AG08396 (cell line): ENCODE results near the gene DPP6.

Experiments used
- DNase-seq: peaks from one replicate; pipeline ENCODE4 v3.0.0; 2012; ENCODE audit warnings: low spot score, mixed read lengths

The DPP6 gene

GRCh38 chr7:154232700-154233099 lies 180.5 kb downstream of the DPP6 start:
- no peak for DNase-seq

DNA sequence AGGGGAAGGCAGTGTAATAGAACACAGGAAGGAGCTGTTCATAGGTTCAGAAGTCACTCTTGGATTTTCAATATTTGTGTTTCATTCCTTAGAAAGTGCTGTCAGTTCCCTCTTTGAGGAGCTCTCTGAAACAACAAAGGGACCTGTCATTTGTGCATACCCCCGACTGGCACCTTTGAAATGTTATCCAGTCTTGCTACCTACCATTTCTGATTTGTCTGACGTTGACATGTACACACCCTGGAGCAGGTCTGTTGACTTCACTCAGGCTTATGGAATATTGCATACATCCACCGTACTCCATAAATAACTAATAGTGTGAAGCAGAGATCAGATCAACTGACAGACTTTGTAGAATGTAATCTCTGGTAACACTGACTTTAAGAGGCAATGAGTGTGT lies 189.8 kb downstream of the DPP6 start:
- no peak for DNase-seq

DNA sequence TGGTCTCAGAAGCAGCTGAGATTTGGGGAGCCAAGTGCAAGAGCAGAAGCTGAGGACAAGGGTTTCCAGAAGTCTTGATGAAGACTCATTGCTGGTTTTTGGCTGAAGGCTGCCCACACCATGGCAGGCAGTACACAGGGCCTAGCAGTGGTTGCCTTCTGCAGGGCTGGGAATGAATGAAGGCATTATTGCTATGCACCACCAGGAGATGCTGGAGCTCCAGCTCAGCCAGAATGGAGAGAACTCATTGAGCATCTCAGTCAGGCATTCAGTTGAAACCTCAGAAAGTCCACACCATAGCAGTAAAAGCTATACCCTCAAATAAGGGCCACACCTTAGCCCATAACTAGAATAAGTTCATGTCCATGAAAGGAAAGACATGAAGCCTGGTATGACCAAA lies 190.5 kb downstream of the DPP6 start:
- no peak for DNase-seq

- DNase-seq: no peak
Observed at GRCh38 chr7:154252046-154252445, 199.8 kb downstream of the DPP6 start.

GRCh38 chr7:154253810-154254209 lies 201.6 kb downstream of the DPP6 start:
- no peak for DNase-seq

- DNase-seq: no peak
Observed at GRCh38 chr7:154255324-154255723, 203.1 kb downstream of the DPP6 start.

- DNase-seq: no peak
Observed at GRCh38 chr7:154256150-154256549, 204.0 kb downstream of the DPP6 start.

GRCh38 chr7:154259396-154259795 lies 207.2 kb downstream of the DPP6 start:
- no peak for DNase-seq

GRCh38 chr7:154287356-154287755 lies 235.2 kb downstream of the DPP6 start:
- no peak for DNase-seq

DNA sequence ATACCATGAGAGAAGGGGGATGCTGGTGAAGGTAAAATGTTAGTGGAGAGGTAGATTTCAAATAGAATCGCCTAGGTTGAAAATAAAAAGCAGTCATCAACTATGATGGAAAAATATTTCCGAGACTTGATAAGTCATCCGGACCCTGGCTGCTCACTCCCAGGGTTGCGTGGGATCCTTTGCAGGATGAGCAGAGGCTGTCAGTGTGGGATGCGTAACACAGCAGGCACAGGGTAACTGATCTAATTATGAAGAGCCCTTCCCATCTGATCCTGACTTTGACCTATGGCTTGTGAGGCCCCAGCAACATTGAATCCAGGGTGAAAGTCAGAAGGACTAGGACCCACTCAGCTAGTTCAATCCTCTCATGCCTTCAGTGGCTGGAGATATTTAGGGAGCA lies 236.9 kb downstream of the DPP6 start:
- DNase-seq: no peak

DNA sequence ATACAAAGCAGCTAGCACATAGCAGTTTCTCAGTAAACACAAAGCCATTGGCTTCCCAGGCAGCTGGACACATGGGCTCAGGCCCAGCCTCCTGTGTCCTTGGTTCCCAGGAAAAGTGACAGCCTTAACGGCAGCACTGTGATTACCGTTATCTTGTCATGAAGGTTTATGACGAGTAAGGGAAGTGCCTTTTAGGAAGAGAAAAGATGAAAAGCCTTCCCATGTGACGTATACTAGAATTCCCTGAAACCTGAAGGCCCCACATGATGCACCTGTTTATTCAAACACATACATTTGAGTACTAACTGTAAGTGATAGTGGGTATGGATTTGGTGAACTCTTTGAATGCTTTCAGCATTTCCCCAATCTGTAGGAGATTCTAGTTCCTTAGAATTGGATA lies 244.2 kb downstream of the DPP6 start:
- DNase-seq: no peak

GRCh38 chr7:154299736-154300135 lies 247.5 kb downstream of the DPP6 start:
- no peak for DNase-seq

DNA sequence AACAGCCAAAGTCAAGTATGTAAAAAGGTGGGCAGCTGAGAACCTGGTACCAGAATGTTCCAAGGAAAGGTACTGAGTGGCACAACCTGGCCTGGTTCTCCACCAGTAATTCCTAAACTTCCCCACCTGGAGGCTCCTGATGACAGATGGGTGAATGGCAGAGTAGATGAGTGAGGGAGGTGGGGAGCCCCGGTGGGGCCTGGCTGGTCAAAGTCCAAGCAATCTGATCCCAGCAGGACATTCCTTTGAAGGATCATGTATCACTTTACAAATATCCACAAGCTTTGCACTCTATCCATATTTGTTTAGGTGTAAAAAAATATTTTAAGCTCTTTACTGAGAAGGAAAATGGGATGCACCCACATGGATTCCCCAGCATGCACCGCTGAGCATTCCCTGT lies 250.2 kb downstream of the DPP6 start:
- DNase-seq: no peak

DNA sequence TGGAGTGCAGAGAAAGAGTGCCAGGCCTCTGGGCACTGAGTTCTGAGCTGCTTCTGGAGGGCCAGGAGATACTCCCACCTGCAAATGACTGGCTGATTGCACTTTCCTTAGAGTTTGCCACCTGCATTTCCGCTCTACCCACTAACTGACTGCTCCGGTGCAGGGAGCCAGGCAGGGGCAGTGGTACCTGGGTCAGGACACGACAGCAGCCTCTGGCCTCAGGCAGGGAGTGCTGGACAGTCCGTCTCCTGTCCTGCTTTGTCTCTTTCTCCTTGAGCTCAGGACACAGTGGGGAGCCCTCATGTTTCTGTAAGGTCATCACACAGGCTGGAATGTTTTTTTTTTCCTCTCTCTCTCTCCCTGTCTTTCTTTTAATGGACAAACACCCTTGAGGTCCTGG lies 252.0 kb downstream of the DPP6 start:
- no peak for DNase-seq

GRCh38 chr7:154304740-154305700 lies 252.8 kb downstream of the DPP6 start:
- DNase-seq: no peak

- no peak for DNase-seq
Observed at GRCh38 chr7:154306036-154306435, 253.8 kb downstream of the DPP6 start.

DNA sequence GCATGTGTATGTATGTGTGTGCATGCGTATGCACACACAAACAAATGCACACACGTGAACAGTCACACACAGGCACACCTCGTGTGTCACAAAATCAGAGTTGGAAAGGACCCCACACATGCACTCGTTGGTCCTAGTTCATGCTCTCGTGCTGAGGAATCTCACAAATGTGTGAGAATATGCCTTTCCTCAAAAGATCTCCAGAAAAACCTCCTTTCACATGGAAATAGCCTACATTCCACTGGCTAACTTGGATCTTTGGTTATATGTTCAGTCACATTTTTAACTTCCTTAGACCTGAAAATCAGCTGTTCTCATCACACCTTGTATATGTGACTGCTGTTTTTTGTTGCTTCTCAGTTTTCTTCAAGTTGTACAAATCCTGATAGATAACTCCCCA lies 256.7 kb downstream of the DPP6 start:
- no peak for DNase-seq

- no peak for DNase-seq
Observed at GRCh38 chr7:154310114-154310513, 257.9 kb downstream of the DPP6 start.

DNA sequence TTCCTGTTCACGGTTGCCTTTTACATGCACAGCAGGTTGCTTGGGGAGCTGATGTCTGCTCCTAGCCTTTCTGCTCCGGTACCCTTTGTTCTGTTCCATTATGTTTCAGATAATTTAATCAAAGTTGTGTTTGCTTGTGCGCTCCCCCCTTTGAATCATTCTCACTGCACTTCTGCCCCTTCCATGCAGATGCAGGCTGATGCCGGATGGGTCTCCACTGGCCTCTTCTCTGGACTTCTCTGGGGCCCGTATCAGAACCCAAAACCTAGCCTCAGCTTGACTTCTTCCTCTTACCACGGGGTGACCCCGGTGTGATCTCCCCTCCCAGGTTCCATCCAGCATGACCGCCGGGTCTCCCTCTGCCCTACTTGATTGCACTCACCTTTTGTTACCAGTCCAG lies 272.0 kb downstream of the DPP6 start:
- DNase-seq: no peak

- DNase-seq: no peak
Observed at GRCh38 chr7:154326421-154326820, 274.2 kb downstream of the DPP6 start.

DNA sequence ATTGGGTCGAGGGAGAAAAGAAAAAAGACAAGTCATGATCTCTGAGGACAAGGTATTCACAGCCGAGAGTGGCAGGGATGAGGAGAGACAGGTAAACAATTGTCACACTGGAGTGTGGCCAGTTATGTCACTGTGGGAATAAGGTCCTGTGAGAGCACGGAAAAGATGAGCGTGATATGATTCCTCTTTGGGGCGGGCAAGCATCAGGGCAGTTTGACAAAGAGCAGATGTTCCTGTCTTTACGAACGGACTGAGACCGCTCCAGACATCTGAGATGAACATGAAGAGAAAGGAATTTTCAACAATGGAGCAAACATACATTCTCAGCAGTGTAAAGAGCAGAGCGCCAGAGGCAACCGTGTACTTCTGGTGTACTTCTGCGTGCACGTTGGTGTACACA lies 278.1 kb downstream of the DPP6 start:
- no peak for DNase-seq

DNA sequence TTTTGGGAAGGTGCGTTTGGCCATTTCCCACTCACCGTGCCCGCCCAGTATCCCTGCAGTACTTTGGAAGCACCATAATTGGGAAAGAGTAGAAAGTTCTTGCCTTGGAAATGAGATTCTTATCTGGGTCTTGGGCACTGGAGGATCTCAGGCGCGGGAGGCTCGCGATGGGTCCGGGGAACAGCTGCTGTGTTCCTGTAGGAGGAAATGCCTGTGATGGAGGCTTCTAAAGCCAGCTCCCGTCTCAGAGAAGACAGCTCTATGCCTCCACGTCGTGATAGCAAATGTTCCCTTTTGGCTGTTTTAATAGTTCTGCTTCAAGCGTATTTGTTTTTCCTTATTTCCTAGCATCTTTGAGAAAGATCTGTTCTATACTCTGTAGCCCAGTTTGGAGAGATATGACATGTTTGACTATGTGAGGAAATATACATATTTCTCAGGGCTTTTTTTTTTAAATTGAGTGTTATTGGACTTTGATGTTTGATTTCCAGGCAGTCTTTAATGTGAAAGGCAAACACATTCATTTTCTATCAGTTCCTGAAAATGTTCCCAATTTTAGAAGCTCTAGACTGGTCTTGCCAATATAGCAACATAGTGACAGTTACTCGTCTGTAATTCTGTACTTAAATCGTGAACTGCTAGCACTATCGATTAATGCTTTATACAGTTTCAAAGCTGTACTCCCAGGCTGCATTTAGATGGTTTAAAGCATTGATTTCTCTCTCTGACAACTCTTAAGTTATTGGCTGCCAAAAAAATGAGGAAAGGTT lies 280.8 kb downstream of the DPP6 start:
- no peak for DNase-seq

DNA sequence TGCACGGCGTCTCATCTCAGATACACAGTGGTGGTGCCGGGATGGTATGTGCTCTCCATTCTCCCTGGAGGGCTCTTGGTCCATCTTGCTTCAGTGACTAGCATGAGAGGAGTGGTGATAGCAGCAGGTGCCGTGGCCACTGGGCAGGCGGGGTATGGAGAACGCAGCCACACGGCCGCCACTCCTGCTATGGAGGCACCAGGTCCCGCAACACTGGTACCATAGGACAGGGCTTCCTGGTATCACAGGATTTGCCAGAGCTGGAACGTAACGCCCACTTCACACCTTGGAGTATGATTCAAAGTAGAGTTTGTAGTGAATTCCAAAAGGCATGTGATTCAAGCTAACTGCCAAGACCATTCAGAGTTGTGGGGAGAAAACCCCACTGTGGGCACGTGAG lies 284.1 kb downstream of the DPP6 start:
- DNase-seq: no peak
